ENCODE results near the gene SOX14. TPM values are rescaled to one million over a fixed set of nuclear protein-coding genes. Genes with fewer than 3 reads are reported as not detected.

The SOX14 gene
- total RNA-seq, 5 donors from 2014 or later (not counting 1 experiment from before 2014, with no cell fraction given) = not detected

GRCh38 chr3:137759505-137759904, 4.6 kb upstream of the SOX14 start:
- Histone ChIP-seq H3K27ac (ENCODE audit: low read length) (no peak overlapping the region), H3K4me3 (ENCODE audit: control insufficient read depth in 1 of 2, extremely low read depth in 1 of 2, low read length in 1 of 2) (no peak overlapping the region), H3K27me3 (replicated peaks in 1 of 2; ENCODE audit: control insufficient read depth in 2 of 2, extremely low read depth in 1 of 2, insufficient read depth in 2 of 2, low read length in 1 of 2) (peaks cover 18 to 48% of the 10 kb centered on the region in 2 experiments), H3K4me1 (ENCODE audit: control insufficient read depth in 1 of 2, extremely low read depth in 1 of 2, insufficient read depth in 2 of 2, low read length in 2 of 2) (peaks cover 0 to 4% of the 10 kb centered on the region in 2 experiments), H3K9me3 (no peaks in the 10 kb centered on the region), H3K36me3 (ENCODE audit: control insufficient read depth in 2 of 2, extremely low read depth in 1 of 2, insufficient read depth in 1 of 2, low read length in 1 of 2) (no peaks in the 10 kb centered on the region)
- WGBS (ENCODE audit: insufficient coverage) = 33% methylated on average over 5 of the region's 8 CpGs
- ChIA-PET POLR2A (no interaction called here), CTCF (no interaction called here)
- peaks cover 39 to 52% of the 10 kb centered on the region in 2 donors for H3K27me3 Mint-ChIP-seq
- peaks cover 0 to 11% (median 11%) of the 10 kb centered on the region in 3 donors for H3K9me3 Mint-ChIP-seq
- H3K27ac Mint-ChIP-seq = no peak overlapping the region
- no peak overlapping the region for H3K4me3 Mint-ChIP-seq
- H3K4me1 Mint-ChIP-seq = peaks cover 0 to 4% (median 0%) of the 10 kb centered on the region in 3 donors
- ATAC-seq (replicated peaks in 1 of 4) = no peak
- no peaks in the 10 kb centered on the region for H3K36me3 Mint-ChIP-seq
- DNase-seq = no peak

- H3K36me3 Mint-ChIP-seq = no peaks in the 10 kb centered on the region
- no peaks in the 10 kb centered on the region for H3K36me3 ChIP-seq (ENCODE audit: control insufficient read depth in 2 of 2, extremely low read depth in 1 of 2, insufficient read depth in 1 of 2, low read length in 1 of 2)
- H3K9me3 Mint-ChIP-seq = peaks cover 0 to 6% (median 3%) of the 10 kb centered on the region in 3 donors
- H3K4me1 Mint-ChIP-seq = peaks cover 0 to 4% (median 0%) of the 10 kb centered on the region in 3 donors
- H3K27me3 Mint-ChIP-seq = peaks cover 43 to 61% of the 10 kb centered on the region in 2 donors
- H3K9me3 ChIP-seq = no peaks in the 10 kb centered on the region
- no peak for DNase-seq
- ATAC-seq (replicated peaks in 1 of 4) = no peak
- CTCF ChIA-PET = no interaction called here
- 9% methylated on average over 21 of the region's 28 CpGs for WGBS (ENCODE audit: insufficient coverage)
- peaks cover 21 to 58% of the 10 kb centered on the region in 2 experiments for H3K27me3 ChIP-seq (replicated peaks in 1 of 2; ENCODE audit: control insufficient read depth in 2 of 2, extremely low read depth in 1 of 2, insufficient read depth in 2 of 2, low read length in 1 of 2)
- no peak overlapping the region for H3K4me3 Mint-ChIP-seq
- peaks cover 0 to 4% of the 10 kb centered on the region in 2 experiments for H3K4me1 ChIP-seq (ENCODE audit: control insufficient read depth in 1 of 2, extremely low read depth in 1 of 2, insufficient read depth in 2 of 2, low read length in 2 of 2)
- no peak overlapping the region for H3K27ac Mint-ChIP-seq
- H3K27ac ChIP-seq (ENCODE audit: low read length) = no peak overlapping the region
- no peak overlapping the region for H3K4me3 ChIP-seq (ENCODE audit: control insufficient read depth in 1 of 2, extremely low read depth in 1 of 2, low read length in 1 of 2)
- POLR2A ChIA-PET = no interaction called here
These were observed 3.6 kb upstream of the SOX14 start for GRCh38 chr3:137760341-137761098.

- 9% methylated on average over 24 of the region's 24 CpGs for WGBS (ENCODE audit: insufficient coverage)
- Mint-ChIP-seq H3K4me1 (peaks cover 0 to 4% (median 0%) of the 10 kb centered on the region in 3 donors), H3K36me3 (no peaks in the 10 kb centered on the region), H3K4me3 (no peak overlapping the region), H3K9me3 (peaks cover 0 to 6% (median 2%) of the 10 kb centered on the region in 3 donors), H3K27me3 (peaks cover 49 to 67% of the 10 kb centered on the region in 2 donors), H3K27ac (no peak overlapping the region)
- no peak for DNase-seq
- peaks cover 0 to 4% of the 10 kb centered on the region in 2 experiments for H3K4me1 ChIP-seq (ENCODE audit: control insufficient read depth in 1 of 2, extremely low read depth in 1 of 2, insufficient read depth in 2 of 2, low read length in 2 of 2)
- no peak for ATAC-seq (replicated peaks in 1 of 4)
- ChIA-PET CTCF (no interaction called here), POLR2A (no interaction called here)
- no peak overlapping the region for H3K4me3 ChIP-seq (ENCODE audit: control insufficient read depth in 1 of 2, extremely low read depth in 1 of 2, low read length in 1 of 2)
- H3K36me3 ChIP-seq (ENCODE audit: control insufficient read depth in 2 of 2, extremely low read depth in 1 of 2, insufficient read depth in 1 of 2, low read length in 1 of 2) = no peaks in the 10 kb centered on the region
- no peak overlapping the region for H3K27ac ChIP-seq (ENCODE audit: low read length)
- no peaks in the 10 kb centered on the region for H3K9me3 ChIP-seq
- peaks cover 21 to 60% of the 10 kb centered on the region in 2 experiments for H3K27me3 ChIP-seq (replicated peaks in 1 of 2; ENCODE audit: control insufficient read depth in 2 of 2, extremely low read depth in 1 of 2, insufficient read depth in 2 of 2, low read length in 1 of 2)
These were observed 3.0 kb upstream of the SOX14 start for GRCh38 chr3:137761099-137761562.

- peaks cover 0 to 4% (median 0%) of the 10 kb centered on the region in 3 donors for H3K4me1 Mint-ChIP-seq
These were observed 2.3 kb upstream of the SOX14 start for GRCh38 chr3:137761563-137762503.

GRCh38 chr3:137762674-137763593, 1.2 kb upstream of the SOX14 start:
- ATAC-seq (replicated peaks in 1 of 4) = no peak
- H3K4me3 Mint-ChIP-seq = no peak overlapping the region

More at GRCh38 chr3:137761563-137762503, 2.3 kb upstream of the SOX14 start:
- Mint-ChIP-seq H3K27me3 (peaks cover 53 to 74% of the 10 kb centered on the region in 2 donors), H3K36me3 (no peaks in the 10 kb centered on the region), H3K9me3 (peaks cover 0 to 6% (median 0%) of the 10 kb centered on the region in 3 donors), H3K4me3 (no peak overlapping the region), H3K27ac (no peak overlapping the region)
- Histone ChIP-seq H3K9me3 (no peaks in the 10 kb centered on the region), H3K4me1 (ENCODE audit: control insufficient read depth in 1 of 2, extremely low read depth in 1 of 2, insufficient read depth in 2 of 2, low read length in 2 of 2) (peaks cover 0 to 4% of the 10 kb centered on the region in 2 experiments), H3K4me3 (ENCODE audit: control insufficient read depth in 1 of 2, extremely low read depth in 1 of 2, low read length in 1 of 2) (no peak overlapping the region), H3K27ac (ENCODE audit: low read length) (no peak overlapping the region), H3K36me3 (ENCODE audit: control insufficient read depth in 2 of 2, extremely low read depth in 1 of 2, insufficient read depth in 1 of 2, low read length in 1 of 2) (no peaks in the 10 kb centered on the region), H3K27me3 (replicated peaks in 1 of 2; ENCODE audit: control insufficient read depth in 2 of 2, extremely low read depth in 1 of 2, insufficient read depth in 2 of 2, low read length in 1 of 2) (peaks cover 28 to 66% of the 10 kb centered on the region in 2 experiments)
- ChIA-PET CTCF (no interaction called here), POLR2A (no interaction called here)
- WGBS (ENCODE audit: insufficient coverage) = 10% methylated on average over 49 of the region's 54 CpGs
- ATAC-seq (replicated peaks in 1 of 4) (no peak), DNase-seq (no peak)

More at GRCh38 chr3:137762674-137763593, 1.2 kb upstream of the SOX14 start:
- CTCF ChIA-PET = no interaction called here
- no peaks in the 10 kb centered on the region for H3K36me3 Mint-ChIP-seq
- Histone ChIP-seq H3K4me1 (ENCODE audit: control insufficient read depth in 1 of 2, extremely low read depth in 1 of 2, insufficient read depth in 2 of 2, low read length in 2 of 2) (peaks cover 0 to 4% of the 10 kb centered on the region in 2 experiments), H3K36me3 (ENCODE audit: control insufficient read depth in 2 of 2, extremely low read depth in 1 of 2, insufficient read depth in 1 of 2, low read length in 1 of 2) (no peaks in the 10 kb centered on the region), H3K9me3 (no peaks in the 10 kb centered on the region), H3K27me3 (replicated peaks in 1 of 2; ENCODE audit: control insufficient read depth in 2 of 2, extremely low read depth in 1 of 2, insufficient read depth in 2 of 2, low read length in 1 of 2) (peaks cover 29 to 74% of the 10 kb centered on the region in 2 experiments), H3K4me3 (ENCODE audit: control insufficient read depth in 1 of 2, extremely low read depth in 1 of 2, low read length in 1 of 2) (no peak overlapping the region), H3K27ac (ENCODE audit: low read length) (no peak overlapping the region)
- POLR2A ChIA-PET = no interaction called here
- peaks cover 0 to 4% (median 0%) of the 10 kb centered on the region in 3 donors for H3K4me1 Mint-ChIP-seq
- no peaks in the 10 kb centered on the region for H3K9me3 Mint-ChIP-seq
- peaks cover 63 to 82% of the 10 kb centered on the region in 2 donors for H3K27me3 Mint-ChIP-seq
- no peak for DNase-seq
- H3K27ac Mint-ChIP-seq = no peak overlapping the region
- 4% methylated on average over 18 of the region's 34 CpGs for WGBS (ENCODE audit: insufficient coverage)
